ENCODE data around the gene SH2D3A.

The SH2D3A gene

GRCh38 chr19:6724631-6725492 lies 42.4 kb downstream of the SH2D3A start:
- Histone ChIP-seq H3K9ac (ENCODE audit: low read depth, low read length, poor library complexity, severe bottlenecking) (no peak overlapping the region), H3K27me3 (ENCODE audit: insufficient read depth, low read length, poor library complexity, severe bottlenecking) (no peaks in the 10 kb centered on the region), H3K4me3 (ENCODE audit: low read length, poor library complexity, severe bottlenecking) (no peak overlapping the region), H3K4me2 (ENCODE audit: low read depth, low read length, poor library complexity, severe bottlenecking) (no peak overlapping the region), H3K79me2 (ENCODE audit: insufficient read depth, low read length) (no peaks in the 10 kb centered on the region), H4K20me1 (ENCODE audit: insufficient read depth, low read length, poor library complexity, severe bottlenecking) (no peaks in the 10 kb centered on the region), H2AFZ (ENCODE audit: low read length) (no peak overlapping the region), H3K9me3 (ENCODE audit: insufficient read depth, low read depth, low read length) (no peaks in the 10 kb centered on the region), H3K36me3 (ENCODE audit: insufficient read depth, low read length) (no peaks in the 10 kb centered on the region), H3F3A (ENCODE audit: low read depth) (no peaks in the 10 kb centered on the region), H3K4me1 (ENCODE audit: insufficient read depth, low read length, poor library complexity, severe bottlenecking) (no peaks in the 10 kb centered on the region), H3K9me2 (replicated peaks; ENCODE audit: low read depth, low read length) (no peaks in the 10 kb centered on the region)
- no peak for TF ChIP-seq CTCF (conservative IDR thresholded peaks at IDR 0.05; ENCODE audit: low read length)
- no peak for TF ChIP-seq EZH2phosphoT487 (IDR thresholded peaks at IDR 0.05; ENCODE audit: borderline replicate concordance)

GRCh38 chr19:6723738-6724137 lies 43.5 kb downstream of the SH2D3A start:
- Histone ChIP-seq H3K9ac (ENCODE audit: low read depth, low read length, poor library complexity, severe bottlenecking) (no peak overlapping the region), H3K36me3 (ENCODE audit: insufficient read depth, low read length) (no peaks in the 10 kb centered on the region), H3K79me2 (ENCODE audit: insufficient read depth, low read length) (no peaks in the 10 kb centered on the region), H4K20me1 (ENCODE audit: insufficient read depth, low read length, poor library complexity, severe bottlenecking) (no peaks in the 10 kb centered on the region), H3K9me2 (replicated peaks; ENCODE audit: low read depth, low read length) (no peaks in the 10 kb centered on the region), H3F3A (ENCODE audit: low read depth) (no peaks in the 10 kb centered on the region), H3K4me1 (ENCODE audit: insufficient read depth, low read length, poor library complexity, severe bottlenecking) (no peaks in the 10 kb centered on the region), H3K27me3 (ENCODE audit: insufficient read depth, low read length, poor library complexity, severe bottlenecking) (no peaks in the 10 kb centered on the region), H2AFZ (ENCODE audit: low read length) (no peak overlapping the region), H3K9me3 (ENCODE audit: insufficient read depth, low read depth, low read length) (no peaks in the 10 kb centered on the region), H3K4me3 (ENCODE audit: low read length, poor library complexity, severe bottlenecking) (no peak overlapping the region), H3K4me2 (ENCODE audit: low read depth, low read length, poor library complexity, severe bottlenecking) (no peak overlapping the region)
- TF ChIP-seq CTCF (conservative IDR thresholded peaks at IDR 0.05; ENCODE audit: low read length), result no peak
- TF ChIP-seq EZH2phosphoT487 (IDR thresholded peaks at IDR 0.05; ENCODE audit: borderline replicate concordance), result no peak

GRCh38 chr19:6723108-6723618 lies 44.1 kb downstream of the SH2D3A start:
- H3K27me3 ChIP-seq (ENCODE audit: insufficient read depth, low read length, poor library complexity, severe bottlenecking), result no peaks in the 10 kb centered on the region
- no peak overlapping the region for H3K4me2 ChIP-seq (ENCODE audit: low read depth, low read length, poor library complexity, severe bottlenecking)
- no peak overlapping the region for H3K4me3 ChIP-seq (ENCODE audit: low read length, poor library complexity, severe bottlenecking)
- H3K79me2 ChIP-seq (ENCODE audit: insufficient read depth, low read length), result no peaks in the 10 kb centered on the region
- no peaks in the 10 kb centered on the region for H3K4me1 ChIP-seq (ENCODE audit: insufficient read depth, low read length, poor library complexity, severe bottlenecking)
- no peaks in the 10 kb centered on the region for H3K9me3 ChIP-seq (ENCODE audit: insufficient read depth, low read depth, low read length)
- H3K9ac ChIP-seq (ENCODE audit: low read depth, low read length, poor library complexity, severe bottlenecking), result no peak overlapping the region
- TF ChIP-seq EZH2phosphoT487 (IDR thresholded peaks at IDR 0.05; ENCODE audit: borderline replicate concordance), result no peak
- no peak for TF ChIP-seq CTCF (conservative IDR thresholded peaks at IDR 0.05; ENCODE audit: low read length)
- no peaks in the 10 kb centered on the region for H3F3A ChIP-seq (ENCODE audit: low read depth)
- H3K36me3 ChIP-seq (ENCODE audit: insufficient read depth, low read length), result no peaks in the 10 kb centered on the region
- no peak overlapping the region for H2AFZ ChIP-seq (ENCODE audit: low read length)
- H4K20me1 ChIP-seq (ENCODE audit: insufficient read depth, low read length, poor library complexity, severe bottlenecking), result no peaks in the 10 kb centered on the region
- H3K9me2 ChIP-seq (replicated peaks; ENCODE audit: low read depth, low read length), result no peaks in the 10 kb centered on the region
